Astrocyte (in vitro differentiated cells and primary cell): Measurements from ENCODE around the gene CA14. TPM values are rescaled to one million over a fixed set of nuclear protein-coding genes. Genes with fewer than 3 reads are reported as not detected.

Experiments used
- DNase-seq: peaks from one replicate; pipeline ENCODE4 v3.0.0-alpha.2; 2010; ENCODE audit warnings: low read depth
- FAIRE-seq: peaks from 2 replicates; lab custom pipeline; 2011; peaks lifted over from hg19 to GRCh38; lab: Jason Lieb, UNC
- H2AFZ ChIP-seq: 2 replicates; pipeline ENCODE4 v1.6.0; 2012; ENCODE audit warnings: low read depth, low read length, inconsistent platforms
- H3K27ac ChIP-seq: 2 replicates; pipeline ENCODE4 v1.5.1; 2011; ENCODE audit warnings: low read depth, low read length, inconsistent platforms
- H3K27me3 ChIP-seq: 2 replicates; pipeline ENCODE4 v1.6.0; 2011; ENCODE audit warnings: low read length, inconsistent platforms; ENCODE audit not compliant: insufficient read depth
- H3K36me3 ChIP-seq: 2 replicates; pipeline ENCODE4 v1.5.1; 2011; ENCODE audit warnings: low read length, inconsistent platforms; ENCODE audit not compliant: insufficient read depth
- H3K4me1 ChIP-seq: 2 replicates; pipeline ENCODE4 v1.5.1; 2011; ENCODE audit warnings: low read length, inconsistent platforms; ENCODE audit not compliant: insufficient read depth
- H3K4me2 ChIP-seq: 2 replicates; pipeline ENCODE4 v1.6.0; 2012; ENCODE audit warnings: low read length, inconsistent platforms
- H3K4me3 ChIP-seq: 2 replicates; pipeline ENCODE4 v1.5.1; 2011; ENCODE audit warnings: low read depth, mild to moderate bottlenecking, low read length, inconsistent platforms; ENCODE audit not compliant: insufficient read depth
- H3K79me2 ChIP-seq: 2 replicates; pipeline ENCODE4 v1.6.0; 2012; ENCODE audit warnings: mild to moderate bottlenecking, low read length, inconsistent platforms; ENCODE audit not compliant: insufficient read depth
- H3K9ac ChIP-seq: 2 replicates; pipeline ENCODE4 v1.6.0; 2012; ENCODE audit warnings: mild to moderate bottlenecking, low read length, inconsistent platforms
- H3K9me3 ChIP-seq: 2 replicates; pipeline ENCODE4 v1.5.1; 2012; ENCODE audit warnings: low read depth, mild to moderate bottlenecking, low read length, inconsistent platforms; ENCODE audit not compliant: insufficient read depth
- H4K20me1 ChIP-seq: 2 replicates; pipeline ENCODE4 v1.6.0; 2012; ENCODE audit warnings: low read length, inconsistent platforms; ENCODE audit not compliant: insufficient read depth
- H3K27ac Mint-ChIP-seq: one replicate; pipeline ENCODE4 v1.8.0; 2021; ENCODE audit warnings: mild to moderate bottlenecking, mixed read lengths; ENCODE audit not compliant: unreplicated experiment
- H3K27me3 Mint-ChIP-seq: one replicate; pipeline ENCODE4 v1.8.0; 2021; ENCODE audit warnings: low read depth, mixed read lengths; ENCODE audit not compliant: unreplicated experiment
- H3K36me3 Mint-ChIP-seq: one replicate; pipeline ENCODE4 v1.8.0; 2021; ENCODE audit warnings: low read depth, mixed read lengths; ENCODE audit not compliant: unreplicated experiment
- H3K4me1 Mint-ChIP-seq: one replicate; pipeline ENCODE4 v1.8.0; 2021; ENCODE audit warnings: low read depth, mixed read lengths; ENCODE audit not compliant: unreplicated experiment
- H3K4me3 Mint-ChIP-seq: one replicate; pipeline ENCODE4 v1.8.0; 2021; ENCODE audit warnings: mild to moderate bottlenecking, moderate library complexity, mixed read lengths; ENCODE audit not compliant: unreplicated experiment
- H3K9me3 Mint-ChIP-seq: one replicate; pipeline ENCODE4 v1.8.0; 2021; ENCODE audit warnings: mild to moderate bottlenecking, mixed read lengths; ENCODE audit not compliant: unreplicated experiment
- EZH2 ChIP-seq: IDR thresholded peaks from 2 replicates; pipeline ENCODE4 v1.6.1; 2012; ENCODE audit warnings: mild to moderate bottlenecking, low read length, inconsistent platforms; ENCODE audit not compliant: insufficient read depth
- total RNA-seq: library from RNA; stranded (reverse); gene quantifications from 2 replicates; pipeline ENCODE4 v1.2.1, GENCODE V29; 2021
- TF ChIP-seq, protein P1 (sequence below): IDR thresholded peaks from 2 replicates; pipeline ENCODE4 v1.5.1; 2011; ENCODE audit warnings: low read depth, mild to moderate bottlenecking, inconsistent platforms, low read length, moderate library complexity; ENCODE audit not compliant: insufficient read depth

Gene CA14
- total RNA-seq, 1 donor from 2014 or later = 1.2 TPM

DNA sequence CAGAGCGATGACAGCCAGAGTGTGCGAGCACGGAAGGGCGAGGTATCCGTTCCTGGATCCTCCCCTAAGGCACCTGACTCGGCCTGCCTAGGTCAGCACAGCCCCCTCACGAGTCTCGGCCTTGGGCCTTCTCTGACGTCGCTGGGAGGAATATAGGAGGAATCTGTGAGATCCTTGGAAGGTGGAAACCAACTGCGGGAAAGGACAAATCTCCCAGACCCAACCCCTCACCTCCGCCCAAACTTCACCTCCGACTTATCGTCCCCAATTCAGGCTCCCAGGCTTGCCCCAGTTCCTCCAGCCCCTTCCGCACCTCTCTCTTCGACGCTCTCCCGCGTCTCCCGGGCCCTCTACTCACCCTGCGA, 10.7 kb downstream of the CA14 start:
- peak overlapping the region; percentile 73 for H3K27ac ChIP-seq
- peaks cover 7% of the 10 kb centered on the region for H4K20me1 ChIP-seq
- no peaks in the 10 kb centered on the region for H3K27me3 ChIP-seq
- H3K9me3 Mint-ChIP-seq = no peaks in the 10 kb centered on the region
- no peak for TF ChIP-seq EZH2
- TF ChIP-seq, protein P1, sequence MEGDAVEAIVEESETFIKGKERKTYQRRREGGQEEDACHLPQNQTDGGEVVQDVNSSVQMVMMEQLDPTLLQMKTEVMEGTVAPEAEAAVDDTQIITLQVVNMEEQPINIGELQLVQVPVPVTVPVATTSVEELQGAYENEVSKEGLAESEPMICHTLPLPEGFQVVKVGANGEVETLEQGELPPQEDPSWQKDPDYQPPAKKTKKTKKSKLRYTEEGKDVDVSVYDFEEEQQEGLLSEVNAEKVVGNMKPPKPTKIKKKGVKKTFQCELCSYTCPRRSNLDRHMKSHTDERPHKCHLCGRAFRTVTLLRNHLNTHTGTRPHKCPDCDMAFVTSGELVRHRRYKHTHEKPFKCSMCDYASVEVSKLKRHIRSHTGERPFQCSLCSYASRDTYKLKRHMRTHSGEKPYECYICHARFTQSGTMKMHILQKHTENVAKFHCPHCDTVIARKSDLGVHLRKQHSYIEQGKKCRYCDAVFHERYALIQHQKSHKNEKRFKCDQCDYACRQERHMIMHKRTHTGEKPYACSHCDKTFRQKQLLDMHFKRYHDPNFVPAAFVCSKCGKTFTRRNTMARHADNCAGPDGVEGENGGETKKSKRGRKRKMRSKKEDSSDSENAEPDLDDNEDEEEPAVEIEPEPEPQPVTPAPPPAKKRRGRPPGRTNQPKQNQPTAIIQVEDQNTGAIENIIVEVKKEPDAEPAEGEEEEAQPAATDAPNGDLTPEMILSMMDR = no peak
- H3K4me3 ChIP-seq = peak overlapping the region; percentile 93
- H3K4me3 Mint-ChIP-seq = peak overlapping the region; percentile 100
- peak overlapping the region; percentile 87 for H2AFZ ChIP-seq
- H3K36me3 Mint-ChIP-seq = peaks cover 6% of the 10 kb centered on the region
- H3K9me3 ChIP-seq = no peaks in the 10 kb centered on the region
- DNase-seq (no peak), FAIRE-seq (no peak)
- H3K4me1 Mint-ChIP-seq = peaks cover 21% of the 10 kb centered on the region
- H3K4me1 ChIP-seq = peaks cover 22% of the 10 kb centered on the region
- H3K4me2 ChIP-seq = peak overlapping the region; percentile 98
- H3K79me2 ChIP-seq = peaks cover 28% of the 10 kb centered on the region
- H3K27ac Mint-ChIP-seq = peak overlapping the region; percentile 86
- H3K27me3 Mint-ChIP-seq = no peaks in the 10 kb centered on the region
- peak overlapping the region; percentile 96 for H3K9ac ChIP-seq
- peaks cover 12% of the 10 kb centered on the region for H3K36me3 ChIP-seq

- peak; percentile 96 for DNase-seq
- Mint-ChIP-seq H3K4me1 (peaks cover 21% of the 10 kb centered on the region), H3K27ac (peak within 1 kb of the TSS; percentile 86), H3K9me3 (no peaks in the 10 kb centered on the region), H3K27me3 (no peaks in the 10 kb centered on the region), H3K36me3 (peaks cover 6% of the 10 kb centered on the region), H3K4me3 (peak within 1 kb of the TSS; percentile 100)
- H3K4me2 ChIP-seq = peak within 1 kb of the TSS; percentile 98
- peak within 1 kb of the TSS; percentile 93 for H3K4me3 ChIP-seq
- H3K36me3 ChIP-seq = peaks cover 12% of the 10 kb centered on the region
- H3K4me1 ChIP-seq = peaks cover 25% of the 10 kb centered on the region
- H3K9ac ChIP-seq = peak within 1 kb of the TSS; percentile 96
- H3K27me3 ChIP-seq = no peaks in the 10 kb centered on the region
- H3K9me3 ChIP-seq = no peaks in the 10 kb centered on the region
- H2AFZ ChIP-seq = peak within 1 kb of the TSS; percentile 87
- peak within 1 kb of the TSS; percentile 73 for H3K27ac ChIP-seq
- no peak for FAIRE-seq
- H4K20me1 ChIP-seq = peaks cover 7% of the 10 kb centered on the region
- H3K79me2 ChIP-seq = peaks cover 29% of the 10 kb centered on the region
- TF ChIP-seq EZH2 = no peak
- TF ChIP-seq, protein P1 = no peak
Measured at GRCh38 chr1:150268705-150269403, 11.3 kb downstream of the CA14 start, which contains the start of gene APH1A. Gene APH1A (minus strand): TSS chr1:150269016. CDS start chr1:150268810, 206 bp downstream.

DNA sequence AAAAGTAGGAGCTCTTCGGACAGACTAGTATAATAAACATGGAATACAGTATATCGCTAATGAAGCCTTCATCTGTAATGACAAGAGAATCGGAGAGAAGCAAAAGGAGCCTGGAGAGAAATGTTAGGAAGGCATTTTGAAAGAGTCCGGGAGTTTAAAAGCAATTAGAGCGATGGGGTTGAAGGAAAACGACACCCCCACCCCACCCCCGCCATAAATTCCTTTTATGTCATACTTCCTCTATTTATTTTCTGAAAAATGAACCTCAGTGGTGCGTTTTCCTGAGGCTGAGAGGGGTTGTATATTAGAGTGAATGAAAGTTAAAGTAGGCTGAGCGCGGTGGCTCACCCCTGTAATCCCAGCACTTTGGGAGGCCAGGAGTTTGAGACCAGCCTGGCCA, 11.9 kb downstream of the CA14 start:
- Mint-ChIP-seq H3K9me3 (no peaks in the 10 kb centered on the region), H3K27ac (peak overlapping the region; percentile 86), H3K36me3 (peaks cover 6% of the 10 kb centered on the region), H3K4me1 (peaks cover 21% of the 10 kb centered on the region), H3K4me3 (peak overlapping the region; percentile 100), H3K27me3 (no peaks in the 10 kb centered on the region)
- peaks cover 32% of the 10 kb centered on the region for H3K79me2 ChIP-seq
- peaks cover 25% of the 10 kb centered on the region for H3K4me1 ChIP-seq
- peak overlapping the region; percentile 54 for H3K27ac ChIP-seq
- H3K9ac ChIP-seq = peak overlapping the region; percentile 96
- no peaks in the 10 kb centered on the region for H3K27me3 ChIP-seq
- H3K4me3 ChIP-seq = peak overlapping the region; percentile 93
- peak overlapping the region; percentile 87 for H2AFZ ChIP-seq
- no peak for FAIRE-seq
- no peak for DNase-seq
- peaks cover 7% of the 10 kb centered on the region for H4K20me1 ChIP-seq
- peaks cover 10% of the 10 kb centered on the region for H3K36me3 ChIP-seq
- peak overlapping the region; percentile 98 for H3K4me2 ChIP-seq
- no peaks in the 10 kb centered on the region for H3K9me3 ChIP-seq
- TF ChIP-seq EZH2 = no peak
- TF ChIP-seq, protein P1 = no peak
